Vagina (tissue), 2 donors: ENCODE measurements around the gene CADPS. TPM values are rescaled to one million over a fixed set of nuclear protein-coding genes. Genes with fewer than 3 reads are reported as not detected.
"Not testable (repeated sequence)": the region's sequence is repeated elsewhere in the genome, so short reads cannot be mapped to it uniquely, and the experiment has no call there.

Experiments used
- DNase-seq, 2 donors: peaks; one replicate each; pipeline ENCODE4 v3.0.0-alpha.2; 2017; ENCODE audit errors: extremely low spot score in 2 of 2
- H3K27ac ChIP-seq: fragments of 200-600 bp; sonication (generic); one replicate; pipeline ENCODE4 v1.5.1; 2019
- H3K27me3 ChIP-seq: fragments of 200-600 bp; sonication (generic); one replicate; pipeline ENCODE4 v1.5.1; 2019
- H3K36me3 ChIP-seq, 2 donors: fragments of 200-600 bp; sonication (generic); one replicate each; pipeline ENCODE4 v1.5.1; 2017 to 2019
- H3K4me1 ChIP-seq: fragments of 200-600 bp; sonication (generic); one replicate; pipeline ENCODE4 v1.5.1; 2019
- H3K4me3 ChIP-seq, 2 donors: fragments of 200-600 bp; sonication (generic); 1 replicate in 1 of 2; 2 replicates in 1 of 2; pipeline ENCODE4 v1.5.1; 2016 to 2019
- H3K9me3 ChIP-seq: fragments of 200-600 bp; sonication (generic); one replicate; pipeline ENCODE4 v1.5.1; 2019
- POLR2A ChIP-seq, 2 donors: fragments of 450-650 bp; IDR thresholded peaks; one replicate each; pipeline ENCODE4 v1.6.1; 2017; ENCODE audit warnings: antibody characterized with exemption in 2 of 2, mild to moderate bottlenecking in 2 of 2, moderate library complexity in 2 of 2
- POLR2AphosphoS5 ChIP-seq, 2 donors: sonication (generic); formaldehyde crosslinking; IDR thresholded peaks; one replicate each; pipeline ENCODE4 v1.9.0; 2017; ENCODE audit warnings: antibody characterized with exemption in 2 of 2, mild to moderate bottlenecking in 2 of 2, low read depth in 1 of 2; ENCODE audit not compliant: insufficient read depth in 1 of 2
- intact Hi-C: fragments of 100-400 bp; cut with DNase I; formaldehyde crosslinking; loops from one replicate; pipeline ENCODE4 v1.15.1; 2023
- total RNA-seq: library from RNA; depleted of rRNA; stranded (reverse); fragments of >200 nt; gene quantifications from one replicate; pipeline ENCODE4 v1.2.3, GENCODE V29; 2016
- TF ChIP-seq, protein P1 (sequence below), 3 experiments: fragments of 450-650 bp in 2 of 3; fragments of 200-600 bp in 1 of 3; sonication (generic) in 1 of 3; IDR thresholded peaks; one replicate each; pipeline ENCODE4 v1.5.1; 2017 to 2019; ENCODE audit warnings: antibody characterized with exemption in 3 of 3, mild to moderate bottlenecking in 2 of 3, moderate library complexity in 2 of 3

Gene CADPS
- total RNA-seq, 1 donor from 2014 or later = 12.8 TPM

DNA sequence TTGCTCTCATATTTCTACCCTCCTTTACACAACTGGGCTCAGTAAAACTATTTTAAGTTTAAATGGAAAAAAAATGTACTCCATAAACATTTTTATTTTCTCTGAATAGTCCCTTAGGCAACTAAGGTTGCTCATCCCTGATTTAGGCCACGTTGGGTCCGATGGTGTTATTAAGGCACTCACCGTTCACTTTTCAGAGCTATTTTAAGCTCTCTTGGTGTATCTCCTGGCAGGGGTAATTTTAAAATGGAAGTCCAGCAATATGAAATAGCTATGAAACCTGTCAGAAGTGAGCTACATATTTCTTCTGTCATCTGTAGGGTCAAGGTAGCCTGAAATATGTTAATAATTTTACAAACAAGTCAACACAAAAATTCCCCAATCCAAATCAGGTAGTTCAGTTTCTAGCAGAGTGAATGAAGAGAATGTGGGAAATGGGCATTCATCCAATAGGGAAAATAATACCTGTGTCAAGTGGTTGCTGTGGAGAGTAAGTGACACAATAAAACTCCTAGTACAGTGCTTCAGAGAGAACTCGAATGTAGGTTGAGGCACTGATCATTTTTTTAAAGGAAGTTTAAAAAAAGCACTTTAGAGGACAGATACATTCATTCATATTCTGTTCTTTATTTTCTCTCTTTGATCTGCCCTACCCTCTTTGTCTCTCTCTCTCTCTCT is 292.6 kb downstream of the CADPS start:
- H3K4me1 ChIP-seq = no peaks in the 10 kb centered on the region
- no peak overlapping the region for H3K4me3 ChIP-seq
- H3K27me3 ChIP-seq = no peaks in the 10 kb centered on the region
- no peaks in the 10 kb centered on the region for H3K9me3 ChIP-seq
- no peak for DNase-seq
- TF ChIP-seq, protein P1, sequence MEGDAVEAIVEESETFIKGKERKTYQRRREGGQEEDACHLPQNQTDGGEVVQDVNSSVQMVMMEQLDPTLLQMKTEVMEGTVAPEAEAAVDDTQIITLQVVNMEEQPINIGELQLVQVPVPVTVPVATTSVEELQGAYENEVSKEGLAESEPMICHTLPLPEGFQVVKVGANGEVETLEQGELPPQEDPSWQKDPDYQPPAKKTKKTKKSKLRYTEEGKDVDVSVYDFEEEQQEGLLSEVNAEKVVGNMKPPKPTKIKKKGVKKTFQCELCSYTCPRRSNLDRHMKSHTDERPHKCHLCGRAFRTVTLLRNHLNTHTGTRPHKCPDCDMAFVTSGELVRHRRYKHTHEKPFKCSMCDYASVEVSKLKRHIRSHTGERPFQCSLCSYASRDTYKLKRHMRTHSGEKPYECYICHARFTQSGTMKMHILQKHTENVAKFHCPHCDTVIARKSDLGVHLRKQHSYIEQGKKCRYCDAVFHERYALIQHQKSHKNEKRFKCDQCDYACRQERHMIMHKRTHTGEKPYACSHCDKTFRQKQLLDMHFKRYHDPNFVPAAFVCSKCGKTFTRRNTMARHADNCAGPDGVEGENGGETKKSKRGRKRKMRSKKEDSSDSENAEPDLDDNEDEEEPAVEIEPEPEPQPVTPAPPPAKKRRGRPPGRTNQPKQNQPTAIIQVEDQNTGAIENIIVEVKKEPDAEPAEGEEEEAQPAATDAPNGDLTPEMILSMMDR (IDR thresholded peaks at IDR 0.05) = no peak
- TF ChIP-seq POLR2AphosphoS5 (IDR thresholded peaks at IDR 0.05; ENCODE audit: insufficient read depth in 1 of 2, low read depth in 1 of 2) (no peak), POLR2A (IDR thresholded peaks at IDR 0.05) (no peak)
- intact Hi-C loops = no loop called here
- no peak overlapping the region for H3K27ac ChIP-seq
- no peaks in the 10 kb centered on the region for H3K36me3 ChIP-seq

DNA sequence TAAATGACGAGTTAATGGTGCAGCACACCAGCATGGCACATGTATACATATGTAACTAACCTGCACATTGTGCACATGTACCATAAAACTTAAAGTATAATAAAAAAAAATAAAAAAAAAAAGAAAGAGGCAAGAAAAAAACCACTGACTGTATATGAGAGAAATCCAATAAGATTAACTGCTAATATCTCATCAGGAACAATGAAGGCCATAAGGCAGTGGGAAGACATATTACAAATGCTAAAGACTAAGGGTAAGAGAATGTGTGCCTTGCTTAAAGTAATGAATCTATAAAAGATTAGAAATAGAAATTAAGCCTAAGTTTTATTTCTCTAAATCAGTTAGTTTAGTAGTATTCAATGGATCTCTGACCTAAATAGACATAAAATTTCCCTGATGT is 294.7 kb downstream of the CADPS start:
- H3K4me1 ChIP-seq, DNase-seq, H3K27ac ChIP-seq, intact Hi-C loops, H3K9me3 ChIP-seq, H3K27me3 ChIP-seq, H3K4me3 ChIP-seq, H3K36me3 ChIP-seq: not testable (repeated sequence)

DNA sequence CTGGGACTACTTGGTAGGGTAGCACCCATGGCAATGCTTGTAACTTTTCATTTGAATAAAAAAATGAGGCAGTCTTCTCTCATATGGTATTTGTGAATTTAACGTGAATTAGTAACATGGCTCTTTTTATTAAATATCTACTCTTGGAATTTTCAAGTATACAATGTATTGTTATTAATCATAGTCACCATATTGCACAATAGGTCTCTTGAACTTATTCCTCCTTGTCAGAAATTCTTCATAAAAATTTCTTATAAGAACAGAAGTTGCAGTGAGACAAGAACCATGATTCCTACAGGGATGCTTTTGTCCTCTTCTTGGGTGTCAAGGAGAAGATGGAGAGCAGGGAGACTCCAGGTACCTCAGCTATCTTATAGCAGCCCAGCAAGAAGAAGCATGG is 298.1 kb downstream of the CADPS start:
- no peak for DNase-seq
- intact Hi-C loops = loop anchor here (10.0 kb wide), 1 partner anchor 462 kb away; no protein-coding TSS in a partner anchor

DNA sequence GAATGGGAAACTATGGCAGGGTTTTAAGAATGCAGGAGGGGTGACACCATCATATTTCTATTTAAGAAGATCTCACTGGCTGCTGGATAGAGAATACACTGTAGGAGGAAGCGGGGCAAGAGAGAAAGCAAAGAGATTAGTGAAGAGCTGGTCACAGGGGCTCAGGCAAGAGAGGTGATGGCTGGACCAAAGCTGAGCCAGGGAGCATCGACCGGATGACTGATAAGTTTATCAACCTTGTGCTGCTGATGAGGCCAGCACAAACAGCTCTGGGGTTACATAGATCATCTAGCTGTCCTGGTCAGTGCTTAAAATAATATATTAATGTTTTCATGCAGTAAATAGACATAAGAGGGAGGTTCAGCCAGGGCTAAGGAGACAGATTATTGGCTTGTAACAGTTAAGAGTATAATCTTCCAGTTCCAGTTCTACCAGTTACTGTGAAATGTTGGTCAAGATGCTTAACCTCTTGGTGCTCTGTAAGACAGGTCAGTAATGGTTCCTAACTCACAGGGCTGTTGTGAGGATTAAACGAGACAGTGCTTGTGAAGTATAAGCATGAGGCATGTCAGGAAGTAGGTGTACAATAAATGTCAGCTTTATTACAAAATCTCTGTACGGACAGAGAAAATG is 300.8 kb downstream of the CADPS start:
- no peak for TF ChIP-seq POLR2AphosphoS5 (IDR thresholded peaks at IDR 0.05; ENCODE audit: insufficient read depth in 1 of 2, low read depth in 1 of 2)
- TF ChIP-seq, protein P1 (IDR thresholded peaks at IDR 0.05) = no peak
- TF ChIP-seq POLR2A (IDR thresholded peaks at IDR 0.05) = no peak
- H3K36me3 ChIP-seq = no peaks in the 10 kb centered on the region
- intact Hi-C loops = loop anchor here (10.0 kb wide), 1 partner anchor 460 kb away; no protein-coding TSS in a partner anchor
- no peak overlapping the region for H3K4me3 ChIP-seq
- no peaks in the 10 kb centered on the region for H3K27me3 ChIP-seq
- no peak overlapping the region for H3K27ac ChIP-seq
- no peaks in the 10 kb centered on the region for H3K4me1 ChIP-seq
- H3K9me3 ChIP-seq = no peaks in the 10 kb centered on the region
- no peak for DNase-seq

More for the DNA sequence above, 298.1 kb downstream of the CADPS start:
- H3K4me1 ChIP-seq = no peaks in the 10 kb centered on the region
- TF ChIP-seq POLR2AphosphoS5 (IDR thresholded peaks at IDR 0.05; ENCODE audit: insufficient read depth in 1 of 2, low read depth in 1 of 2) = no peak
- TF ChIP-seq, protein P1 (IDR thresholded peaks at IDR 0.05) = no peak
- TF ChIP-seq POLR2A (IDR thresholded peaks at IDR 0.05) = no peak
- H3K27ac ChIP-seq = no peak overlapping the region
- H3K27me3 ChIP-seq = no peaks in the 10 kb centered on the region
- no peaks in the 10 kb centered on the region for H3K9me3 ChIP-seq
- no peak overlapping the region for H3K4me3 ChIP-seq
- no peaks in the 10 kb centered on the region for H3K36me3 ChIP-seq

DNA sequence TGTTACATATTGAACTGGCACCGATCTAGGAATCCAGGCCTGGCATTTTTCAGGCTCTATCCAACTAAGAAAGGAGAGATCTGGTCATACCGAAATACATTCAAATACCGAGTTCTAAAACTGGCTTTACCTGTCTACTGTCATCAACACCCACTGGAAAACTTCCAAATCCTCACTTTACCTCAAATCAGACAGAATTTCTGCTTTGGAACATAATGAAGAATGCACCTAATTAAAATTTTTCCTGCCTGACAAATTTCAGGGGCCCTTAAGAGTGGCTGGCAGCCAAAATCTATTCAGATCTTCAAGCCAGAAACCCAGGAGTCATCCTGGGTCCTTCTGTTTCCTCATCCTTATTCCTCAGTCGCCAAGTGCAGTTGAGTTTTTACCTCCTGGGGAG is 303.3 kb downstream of the CADPS start:
- no peak for DNase-seq
- H3K27ac ChIP-seq = no peak overlapping the region
- no peaks in the 10 kb centered on the region for H3K27me3 ChIP-seq
- intact Hi-C loops = loop anchor here (10.0 kb wide), 1 partner anchor 457 kb away; no protein-coding TSS in a partner anchor
- H3K4me3 ChIP-seq = no peak overlapping the region
- TF ChIP-seq POLR2A (IDR thresholded peaks at IDR 0.05) = no peak
- TF ChIP-seq POLR2AphosphoS5 (IDR thresholded peaks at IDR 0.05; ENCODE audit: insufficient read depth in 1 of 2, low read depth in 1 of 2) = no peak
- TF ChIP-seq, protein P1 (IDR thresholded peaks at IDR 0.05) = no peak
- no peaks in the 10 kb centered on the region for H3K4me1 ChIP-seq
- no peaks in the 10 kb centered on the region for H3K9me3 ChIP-seq
- H3K36me3 ChIP-seq = no peaks in the 10 kb centered on the region
